ENCODE results near the gene MBOAT7. TPM values are rescaled to one million over a fixed set of nuclear protein-coding genes. Genes with fewer than 3 reads are reported as not detected.

Gene MBOAT7
- total and polyA plus RNA-seq, 2 of the 4 experiments (the other 2 are of a cell fraction) = 11.3 to 121 TPM

- CTCF ChIA-PET = no interaction called here
- H4K20me1 ChIP-seq (ENCODE audit: insufficient read depth, low read length) = peaks cover 40% of the 10 kb centered on the region
- no peaks in the 10 kb centered on the region for H3K27me3 ChIP-seq (ENCODE audit: control insufficient read depth, insufficient read depth, low read length)
- no peak overlapping the region for H4K91ac ChIP-seq (ENCODE audit: insufficient read depth, low read depth, low read length)
- H4K5ac ChIP-seq (ENCODE audit: low read depth, low read length) = no peak overlapping the region
- no peak overlapping the region for H3K4ac ChIP-seq (ENCODE audit: low read depth, low read length)
- H3K23ac ChIP-seq (ENCODE audit: low read depth, low read length) = peak overlapping the region; percentile 45
- H3K9me1 ChIP-seq (ENCODE audit: insufficient read depth, low read length) = peaks cover 16% of the 10 kb centered on the region
- no peak overlapping the region for H2BK15ac ChIP-seq (ENCODE audit: low read depth, low read length)
- H3K9me3 ChIP-seq (ENCODE audit: control insufficient read depth, insufficient read depth, low read length) = no peaks in the 10 kb centered on the region
- peak overlapping the region; percentile 90 for H2AFZ ChIP-seq (replicated peaks; ENCODE audit: low read length, poor library complexity)
- intact Hi-C loops (cut with micrococcal nuclease) (loop anchor here (1.0 to 2.0 kb wide), 3 partner anchors 22 to 268 kb away; partner anchors contain the start of genes LENG1, PRPF31 and TFPT), dilution Hi-C loops (cut with HindIII; ENCODE audit: low sequenced_read_pairs, unreplicated experiment) (no loop called here), in situ Hi-C loops (cut with MboI; ENCODE audit: low sequenced_read_pairs) (loop anchor here (25.0 kb wide), 1 partner anchor 1525 kb away; the partner anchor contains the start of gene U2AF2)
- no peak overlapping the region for H2BK20ac ChIP-seq (ENCODE audit: low read depth, low read length)
- H3K14ac ChIP-seq (replicated peaks; ENCODE audit: low read depth, low read length) = no peak overlapping the region
- peaks cover 0 to 37% of the 10 kb centered on the region in 2 experiments; a peak in 2 of 4 replicates for H3K79me1 ChIP-seq (ENCODE audit: low read depth in 1 of 2, low read length in 2 of 2)
- no peak overlapping the region for H3K56ac ChIP-seq (ENCODE audit: extremely low read depth, insufficient read depth, low read length)
- no peak overlapping the region for H4K8ac ChIP-seq (ENCODE audit: low read depth in 2 of 2, low read length in 2 of 2)
- DNase-seq (peak; percentile 100), ATAC-seq (ENCODE audit: low read depth) (peak; percentile 87)
- no TSS peak for BruUV-seq (replicated peaks)
- H3K18ac ChIP-seq (ENCODE audit: low read depth, low read length) = no peak overlapping the region
- H3K27ac ChIP-seq (ENCODE audit: insufficient read depth, low read length) = no peak overlapping the region; the same call in 1 of the 2 replicates
- peak overlapping the region; percentile 49 for H3K4me3 ChIP-seq (ENCODE audit: insufficient read depth, low read depth, low read length)
- no peak overlapping the region for H2BK120ac ChIP-seq (ENCODE audit: low read depth, low read length)
- no peak overlapping the region for H2BK5ac ChIP-seq (ENCODE audit: low read depth, low read length, poor library complexity, severe bottlenecking)
- H2AK9ac ChIP-seq (replicated peaks; ENCODE audit: low read depth, low read length, poor library complexity) = peak overlapping the region; percentile 98
- POLR2A ChIA-PET (ENCODE audit: unreplicated experiment) = interaction anchor here (0.5 to 1.8 kb wide), 6 partner anchors 22 to 269 kb away, joined by 3 to 10 read pairs (median 4); partner anchors contain the start of genes LENG1, MYADM, PRPF31 and RPS9
- H3K36me3 ChIP-seq (ENCODE audit: control insufficient read depth, insufficient read depth, low read length) = peaks cover 8% of the 10 kb centered on the region; the same call in 1 of the 2 replicates
- H2AK5ac ChIP-seq (ENCODE audit: low read depth, low read length) = no peak overlapping the region
- H3K4me2 ChIP-seq (ENCODE audit: low read depth, low read length) = peak overlapping the region; percentile 80
- WGBS, 2 experiments (ENCODE audit: extremely low coverage in 2 of 2, insufficient read length in 1 of 2) = 0% methylated on average over 22 of the region's 46 CpGs; no CpG with 5 or more reads in 1 of the 2 experiments
- peaks cover 10% of the 10 kb centered on the region for H3K4me1 ChIP-seq (ENCODE audit: control insufficient read depth, insufficient read depth, low read length)
- peak overlapping the region; percentile 38; the same call in 1 of the 2 replicates for H3K9ac ChIP-seq (ENCODE audit: low read depth, low read length)
- TF ChIP-seq SMC3 (IDR thresholded peaks at IDR 0.05; ENCODE audit: low read depth, low read length) (no peak), CEBPB (IDR thresholded peaks at IDR 0.05; ENCODE audit: low read depth, low read length) (no peak), CTCF (conservative IDR thresholded peaks at IDR 0.05; ENCODE audit: low read depth, low read length) (no peak), RCOR1 (IDR thresholded peaks at IDR 0.05; ENCODE audit: insufficient replicate concordance, low read length) (peak; percentile 81), MAZ (IDR thresholded peaks at IDR 0.05; ENCODE audit: borderline replicate concordance, low read depth, low read length) (peak; percentile 59; the same call in 1 of the 2 replicates), ELK1 (IDR thresholded peaks at IDR 0.05; ENCODE audit: borderline replicate concordance, low read depth, low read length) (no peak), NFE2L2 (IDR thresholded peaks at IDR 0.05; ENCODE audit: low read depth, low read length) (no peak), RFX5 (IDR thresholded peaks at IDR 0.05; ENCODE audit: low read depth, low read length) (no peak; the same call in 1 of the 2 replicates), MXI1 (IDR thresholded peaks at IDR 0.05; ENCODE audit: borderline replicate concordance, low read depth, low read length) (peak; percentile 26; the same call in 1 of the 2 replicates), CHD1 (IDR thresholded peaks at IDR 0.05; ENCODE audit: low read depth, low read length) (no peak), USF2 (IDR thresholded peaks at IDR 0.05; ENCODE audit: low read depth, low read length) (no peak), RAD21 (IDR thresholded peaks at IDR 0.05; ENCODE audit: low read length) (no peak)
Observed at GRCh38 chr19:54136864-54137698, 52.3 kb downstream of the MBOAT7 start.

Data from IMR-90 (cell line).